HG02588 (cell line): ENCODE measurements around the gene PURB.
"Not testable (repeated sequence)": the region's sequence is repeated elsewhere in the genome, so short reads cannot be mapped to it uniquely, and the experiment has no call there.

Source experiments
- ATAC-seq: cut with Tn5 transposase; IDR thresholded peaks from one replicate; pipeline ENCODE4 v1.9.1; 2021; ENCODE audit warnings: mild to moderate bottlenecking, moderate library complexity; ENCODE audit not compliant: unreplicated experiment

Gene PURB

DNA sequence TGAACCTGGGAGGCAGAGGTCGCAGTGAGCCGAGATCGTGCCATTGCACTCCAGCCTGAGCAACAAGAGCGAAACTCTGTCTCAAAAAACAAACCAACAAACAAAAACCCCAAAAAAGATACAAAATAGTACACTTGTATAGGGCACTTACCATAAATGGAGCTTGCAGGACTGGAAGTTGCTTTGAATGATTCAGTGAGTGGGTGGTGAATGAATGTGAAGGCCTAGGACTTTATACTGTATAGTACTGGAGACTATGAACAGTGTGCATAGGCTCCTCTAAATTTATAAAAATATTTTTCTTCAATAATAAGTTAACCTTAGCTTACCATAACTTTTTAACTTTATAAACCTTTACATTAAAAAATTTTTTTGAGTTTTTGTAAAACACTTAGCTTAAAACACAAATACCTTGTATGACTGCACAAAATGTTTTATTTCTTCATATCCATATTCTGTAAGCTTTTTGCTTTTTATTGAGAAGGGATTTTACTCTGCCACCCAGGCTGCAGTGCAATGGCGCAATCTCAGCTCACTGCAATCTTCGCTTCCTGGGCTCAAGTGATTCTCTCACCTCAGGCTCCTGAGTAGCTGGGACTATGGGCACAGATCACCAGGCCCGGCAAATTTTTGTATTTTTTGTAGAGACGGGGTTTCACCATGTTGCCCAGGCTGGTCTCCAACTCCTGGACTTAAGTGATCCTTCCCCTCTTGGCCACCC is 30.5 kb downstream of the PURB start:
- no peak for ATAC-seq

DNA sequence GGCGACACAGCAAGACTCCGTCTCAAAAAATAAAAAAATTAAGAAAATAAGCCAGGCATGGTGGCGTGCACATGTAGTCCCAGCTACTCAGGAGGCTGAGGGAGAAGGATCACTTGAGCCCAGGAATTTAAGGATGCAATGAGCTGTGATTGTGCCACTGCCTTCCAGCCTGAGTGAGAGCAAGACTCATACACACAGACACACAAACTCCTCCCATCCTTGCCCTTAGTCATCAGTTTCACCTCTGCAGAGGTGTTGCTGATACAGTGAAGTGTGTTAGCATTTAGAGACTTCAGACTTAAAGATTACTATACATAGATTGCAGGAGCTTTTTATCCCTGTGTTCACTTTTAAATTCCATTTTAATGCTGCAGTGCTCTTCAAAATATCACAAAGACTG is 31.9 kb downstream of the PURB start:
- no peak for ATAC-seq

DNA sequence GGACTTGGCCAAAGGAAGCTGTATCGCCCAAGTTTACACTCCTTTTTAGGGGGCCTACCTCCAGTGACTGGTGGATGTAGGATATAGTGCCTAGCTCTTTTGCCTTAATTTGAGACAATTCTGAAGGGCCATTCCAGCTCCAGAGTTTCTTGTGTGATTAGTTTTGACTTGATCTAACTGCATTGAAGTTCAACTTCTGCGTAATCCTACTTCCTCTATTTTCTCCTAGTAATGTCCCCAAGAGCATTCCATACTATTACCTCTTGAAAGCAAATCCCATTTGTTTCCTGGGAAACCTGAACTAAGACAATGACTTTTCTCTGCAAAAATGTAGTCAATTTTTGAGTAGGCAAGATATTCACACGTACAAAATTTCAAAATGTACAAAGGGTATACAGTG is 32.7 kb downstream of the PURB start:
- no peak for ATAC-seq

DNA sequence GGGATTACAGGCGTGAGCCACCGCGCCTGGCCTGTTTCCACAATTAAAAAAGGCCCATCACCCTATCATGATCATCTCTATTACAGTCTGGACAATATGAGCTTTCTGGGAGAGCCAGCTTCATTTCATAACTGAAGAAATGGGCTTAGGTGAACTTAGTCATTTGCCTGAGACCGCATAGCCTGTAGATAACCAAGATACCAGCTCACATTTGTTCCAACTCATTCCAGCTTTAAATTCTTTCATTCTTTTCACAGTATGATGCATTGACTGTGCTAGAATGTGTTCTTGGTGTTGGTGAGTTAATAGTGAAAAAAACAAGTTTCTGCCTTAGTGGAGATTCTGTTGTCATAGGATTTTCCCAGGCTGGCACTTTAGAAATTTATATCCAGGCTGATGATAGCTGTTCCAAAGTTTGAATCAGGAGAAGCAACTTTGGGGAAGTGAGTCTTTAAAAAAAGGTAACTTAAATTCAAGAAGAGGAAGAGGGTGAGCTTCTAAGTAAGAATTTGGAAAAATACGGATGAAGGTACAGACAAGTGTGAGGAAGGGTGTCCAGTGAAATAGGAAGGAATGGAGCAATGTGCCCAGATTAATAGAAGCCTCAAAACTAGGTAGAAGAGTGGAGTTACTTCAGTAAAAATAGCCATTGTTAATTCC is 35.3 kb downstream of the PURB start:
- no peak for ATAC-seq

DNA sequence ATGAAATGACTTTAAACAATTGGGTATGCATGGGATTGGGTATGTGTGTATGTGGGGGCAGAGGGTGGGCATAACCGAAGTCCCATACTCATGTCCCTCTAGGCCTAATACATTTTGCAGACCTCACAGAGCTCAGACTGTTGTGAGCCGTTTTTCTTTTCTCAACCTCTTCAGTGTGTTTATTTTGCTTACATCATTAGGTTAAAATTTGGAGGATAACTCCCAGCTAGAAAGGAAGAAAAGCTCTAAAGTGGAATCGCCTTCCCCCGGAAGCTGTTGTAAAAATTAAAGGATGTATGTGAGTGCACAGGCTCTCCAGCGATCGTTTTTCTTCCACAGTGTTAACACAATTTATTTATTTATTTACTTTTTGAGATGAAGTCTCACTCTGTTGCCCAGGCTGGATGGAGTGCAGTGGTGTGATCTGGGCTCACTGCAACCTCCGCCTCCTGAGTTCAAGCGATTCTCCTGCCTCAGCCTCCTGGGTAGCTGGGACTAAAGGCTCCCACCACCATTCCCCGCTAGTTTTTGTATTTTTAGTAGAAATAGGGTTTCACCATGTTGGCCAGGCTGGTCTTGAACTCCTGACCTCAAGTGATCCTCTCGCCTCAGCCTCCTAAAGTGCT is 36.0 kb downstream of the PURB start:
- ATAC-seq, result no peak

DNA sequence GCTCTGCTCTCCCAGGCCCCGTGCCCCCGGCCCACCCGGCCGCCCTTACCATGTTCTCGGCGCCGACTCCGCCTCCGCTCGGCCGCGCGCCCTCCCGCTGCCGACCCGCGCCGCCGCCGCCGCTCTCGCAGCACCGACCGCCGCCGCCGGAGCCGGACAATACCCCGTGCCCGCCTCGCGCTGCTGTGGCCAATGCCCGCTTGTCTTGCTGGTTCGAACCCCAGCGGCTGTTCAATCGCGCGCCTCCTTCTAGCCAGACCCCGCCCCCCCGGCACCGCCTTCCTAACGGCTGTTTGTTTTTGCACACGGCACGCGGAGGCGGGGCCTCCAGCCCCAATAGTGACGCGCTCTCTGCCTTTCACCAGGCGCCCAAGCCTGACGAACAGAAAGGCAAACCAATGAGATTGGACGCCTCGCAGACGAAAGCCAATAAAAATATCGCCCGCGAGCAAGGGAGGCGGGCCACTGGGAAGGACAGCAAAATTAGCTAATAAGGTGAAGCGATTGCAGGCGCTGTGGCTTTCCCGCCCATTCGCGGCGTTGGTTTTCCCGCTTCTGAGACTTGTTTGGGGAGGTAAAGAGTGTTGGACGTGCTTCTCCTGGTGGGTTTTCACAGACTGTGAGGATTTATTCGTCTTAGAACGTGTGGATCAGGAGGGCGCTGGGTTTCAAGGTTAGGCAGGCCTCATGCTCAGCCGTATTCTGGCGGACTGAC is 37.3 kb downstream of the PURB start, which contains the start of gene H2AZ2:
Gene H2AZ2 (minus strand): TSS at position 168 of the 715 bp plus-strand sequence. CDS start 116 bp downstream, at position 52.
- ATAC-seq, result peak; percentile 82

DNA sequence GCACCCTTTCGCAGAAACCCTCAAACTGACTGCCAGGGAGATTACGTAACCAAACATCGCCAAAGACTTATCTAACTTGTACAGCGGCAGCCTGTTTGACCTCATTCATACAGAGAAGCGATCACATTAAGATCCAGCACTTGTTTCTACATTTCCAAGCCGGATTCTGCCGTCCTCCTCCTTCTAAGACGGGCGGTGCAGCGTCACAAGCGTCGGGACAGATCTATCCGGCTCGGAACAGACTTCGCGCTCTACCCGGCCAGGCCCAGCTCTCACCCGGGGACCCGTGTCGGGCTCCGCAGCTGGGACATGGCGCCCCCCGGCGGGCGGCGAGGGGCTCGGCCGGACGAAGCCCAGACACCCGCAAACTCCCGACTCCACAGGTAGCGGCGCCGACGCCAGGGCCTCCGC is 37.8 kb downstream of the PURB start:
- peak; percentile 68 for ATAC-seq

DNA sequence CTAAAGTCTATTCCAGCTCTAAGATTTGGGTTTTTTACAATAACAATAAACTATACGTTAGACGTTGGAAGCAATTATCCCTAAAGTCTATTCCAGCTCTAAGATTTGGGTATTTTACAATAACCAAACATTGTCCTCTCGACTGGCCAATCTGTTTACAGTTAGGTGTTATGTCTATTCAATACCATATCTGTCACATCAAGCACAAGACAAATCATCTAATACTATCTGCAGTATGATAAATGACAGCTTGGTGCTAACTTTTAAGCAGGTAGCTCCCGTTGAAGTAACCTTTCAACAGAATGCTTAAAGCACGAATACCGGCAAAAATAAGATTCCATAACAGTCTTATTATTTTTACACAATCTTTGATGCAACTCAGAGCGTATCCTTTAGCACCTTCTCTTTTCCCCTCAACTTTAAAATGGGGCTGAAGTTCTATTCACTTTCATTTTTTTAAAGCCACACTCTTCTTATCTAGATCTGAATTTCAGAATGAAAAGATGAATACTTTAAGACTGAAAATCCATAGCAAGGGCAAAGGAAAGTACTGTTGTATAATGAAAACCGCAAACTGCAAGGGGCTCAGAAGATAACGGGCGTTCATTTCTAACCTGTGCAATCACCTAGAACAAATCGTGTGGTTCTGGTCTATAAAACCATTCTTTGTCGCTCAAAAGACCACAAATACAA is 38.4 kb downstream of the PURB start:
- no peak for ATAC-seq

DNA sequence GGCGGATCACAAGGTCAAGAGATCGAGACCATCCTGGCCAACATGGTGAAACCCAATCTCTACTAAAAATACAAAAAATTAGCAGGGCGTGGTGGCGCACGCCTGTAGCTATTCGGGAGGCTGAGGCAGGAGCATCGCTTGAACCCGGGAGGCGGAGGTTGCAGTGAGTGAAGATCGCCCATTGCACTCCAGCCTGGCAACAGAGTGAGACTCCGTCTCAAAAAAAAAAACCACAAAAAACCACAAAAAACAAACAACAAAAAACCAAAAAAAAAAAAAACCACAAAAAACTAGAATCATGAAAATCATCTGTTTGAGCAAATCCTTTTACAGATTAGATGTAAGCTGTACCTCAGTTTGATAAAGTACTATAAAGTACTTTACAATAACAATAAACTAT is 38.9 kb downstream of the PURB start:
- ATAC-seq, result not testable (repeated sequence)

DNA sequence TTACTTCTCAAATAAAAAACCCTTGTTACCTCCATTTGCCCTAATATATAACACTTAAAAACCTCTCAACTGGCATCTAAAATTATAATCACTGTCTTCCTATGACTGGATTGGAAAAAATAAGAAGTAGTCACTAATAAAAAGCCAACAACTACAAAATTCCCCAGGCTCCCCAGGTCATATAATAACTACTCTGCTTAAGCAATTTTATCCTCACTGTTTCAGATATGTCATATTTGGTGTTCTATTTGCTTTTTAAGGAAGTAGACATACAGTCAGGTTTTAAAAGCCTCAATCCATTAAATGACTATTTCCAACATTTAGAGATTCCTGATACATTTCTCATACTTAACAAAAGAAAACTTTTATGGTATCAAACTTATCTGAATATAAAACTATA is 39.9 kb downstream of the PURB start:
- no peak for ATAC-seq

DNA sequence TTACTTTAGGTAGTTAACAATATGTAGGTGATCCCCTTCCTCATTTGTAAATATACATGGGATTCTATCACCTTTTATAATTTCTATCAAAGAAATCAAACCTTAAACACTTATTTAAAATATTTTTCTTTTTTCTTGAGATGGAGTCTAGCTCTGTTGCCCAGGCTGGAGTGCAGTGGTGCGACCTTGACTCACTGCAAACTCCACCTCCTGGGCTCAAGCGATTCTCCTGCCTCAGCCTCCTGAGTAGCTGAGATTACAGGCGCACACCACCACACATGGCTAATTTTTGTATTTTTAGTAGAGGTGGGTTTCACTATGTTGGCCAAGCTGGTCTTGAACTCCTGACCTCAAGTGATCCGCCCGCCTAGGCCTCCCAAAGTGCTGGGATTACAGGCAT is 41.9 kb downstream of the PURB start:
- ATAC-seq, result not testable (repeated sequence)

DNA sequence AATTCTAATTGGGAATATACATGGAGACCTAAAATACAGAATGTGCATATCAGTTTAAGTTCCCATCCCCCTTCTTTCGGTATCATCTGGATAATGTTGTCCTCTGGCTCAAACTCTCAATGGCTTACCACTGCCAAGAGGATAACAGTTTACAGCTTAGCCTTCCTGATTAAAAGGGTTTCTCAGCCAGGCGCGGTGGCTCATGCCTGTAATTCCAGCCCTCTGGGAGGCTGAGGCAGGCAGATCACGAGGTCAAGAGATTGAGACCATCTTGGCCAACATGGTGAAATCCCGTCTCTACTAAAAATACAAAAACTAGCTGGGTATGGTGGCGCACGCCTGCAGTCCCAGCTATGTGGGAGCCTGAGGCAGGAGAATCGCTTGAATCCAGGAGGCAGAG is 42.7 kb downstream of the PURB start:
- not testable (repeated sequence) for ATAC-seq

DNA sequence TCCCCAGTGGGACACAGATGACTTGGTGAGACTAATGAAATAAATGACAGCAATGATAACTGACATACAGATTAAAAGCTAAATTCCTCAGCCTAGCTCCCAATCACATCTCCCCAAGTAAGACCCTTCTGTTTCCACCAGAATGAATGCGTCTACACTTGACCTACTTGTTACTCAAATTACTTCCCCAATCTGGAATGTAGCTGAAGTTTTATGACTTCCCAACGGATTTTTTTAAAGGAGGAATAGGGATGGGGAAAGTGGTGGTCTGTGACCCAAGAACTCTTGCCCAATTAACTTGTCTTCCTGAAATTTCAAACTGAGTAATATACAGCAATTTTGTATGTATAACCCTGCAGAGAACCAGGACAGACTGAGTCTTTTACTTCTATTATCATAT is 46.6 kb downstream of the PURB start:
- no peak for ATAC-seq

DNA sequence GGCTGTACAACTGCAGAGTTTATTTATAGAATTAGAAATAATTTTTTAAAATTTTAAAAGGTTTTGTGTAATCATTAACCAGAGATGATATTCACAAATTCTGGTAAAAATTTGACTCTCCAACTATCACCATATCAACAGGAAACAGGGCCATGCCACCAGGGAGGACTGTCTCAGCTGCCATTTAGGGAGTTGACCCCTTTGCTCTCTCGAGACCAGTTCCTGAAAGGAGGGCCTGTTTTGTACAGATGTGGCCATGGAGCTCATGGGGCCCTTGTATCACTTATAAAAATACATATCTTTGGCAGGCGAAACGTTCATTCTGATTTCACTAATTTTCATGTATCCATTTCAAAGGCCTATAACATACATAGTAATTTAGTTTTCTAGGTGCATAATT is 57.8 kb downstream of the PURB start:
- ATAC-seq, result no peak
